H1 (cell line): ENCODE data around the gene ERI2. TPM values are rescaled to one million over a fixed set of nuclear protein-coding genes. Genes with fewer than 3 reads are reported as not detected.

Source experiments
- CTCF ChIA-PET: fragments of 300-600 bp; sonication (Branson Sonifier 250); formaldehyde crosslinking; loops from one replicate; lab custom pipeline; 2021; ENCODE audit not compliant: partially characterized antibody; lab: Charles Lee
- POLR2A ChIA-PET: fragments of 300-600 bp; sonication (Branson Sonifier 250); formaldehyde crosslinking; loops from one replicate; lab custom pipeline; 2021; ENCODE audit warnings: inconsistent platforms; ENCODE audit not compliant: partially characterized antibody; lab: Charles Lee
- DNase-seq, 2 experiments: peaks; one replicate each; pipeline versions ENCODE4 v3.0.0 to v3.0.0-alpha.2; 2010 to 2022; ENCODE audit warnings: low spot score in 2 of 2, low read depth in 1 of 2, mixed read lengths in 1 of 2
- FAIRE-seq: peaks from 2 replicates; lab custom pipeline; 2011; peaks lifted over from hg19 to GRCh38; lab: Jason Lieb, UNC
- H2AFZ ChIP-seq: 2 replicates; pipeline ENCODE4 v1.8.1; 2012; ENCODE audit warnings: low read length, inconsistent platforms
- H2AK5ac ChIP-seq: 2 replicates; pipeline ENCODE4 v1.6.1; 2013; ENCODE audit warnings: low read depth, low read length
- H2BK120ac ChIP-seq: replicated peaks from 2 replicates; pipeline ENCODE3; 2013; ENCODE audit warnings: low read depth, low read length, inconsistent platforms
- H2BK12ac ChIP-seq: 2 replicates; pipeline ENCODE4 v1.6.1; 2013; ENCODE audit warnings: low read depth, low read length
- H2BK15ac ChIP-seq: 2 replicates; pipeline ENCODE4 v1.6.1; 2013; ENCODE audit warnings: low read length
- H2BK20ac ChIP-seq: 2 replicates; pipeline ENCODE4 v1.6.1; 2013; ENCODE audit warnings: low read length
- H2BK5ac ChIP-seq: 2 replicates; pipeline ENCODE4 v1.6.1; 2013; ENCODE audit warnings: low read depth, low read length
- H3K14ac ChIP-seq: 2 replicates; pipeline ENCODE4 v1.6.1; 2013; ENCODE audit warnings: inconsistent platforms; ENCODE audit not compliant: insufficient read length
- H3K18ac ChIP-seq: 2 replicates; pipeline ENCODE4 v1.6.1; 2013; ENCODE audit warnings: low read length; ENCODE audit errors: extremely low read depth
- H3K23ac ChIP-seq: 2 replicates; pipeline ENCODE4 v1.6.1; 2013; ENCODE audit warnings: inconsistent platforms; ENCODE audit not compliant: insufficient read length
- H3K23me2 ChIP-seq: 2 replicates; pipeline ENCODE4 v1.6.1; 2013; ENCODE audit warnings: low read depth, low read length
- H3K27ac ChIP-seq: 2 replicates; pipeline ENCODE4 v1.6.1; 2011; ENCODE audit warnings: low read depth, low read length, inconsistent platforms
- H3K27me3 ChIP-seq, 4 experiments: replicated peaks in 1 of 4; 1 replicate in 1 of 4; 2 replicates in 3 of 4; pipeline versions ENCODE4 v1.6.1 to v1.8.1; 2011 to 2013; ENCODE audit warnings: low read length in 3 of 4, mild to moderate bottlenecking in 3 of 4, inconsistent platforms in 2 of 4, mixed read lengths in 2 of 4, moderate library complexity in 1 of 4; ENCODE audit not compliant: control insufficient read depth in 3 of 4, insufficient read depth in 3 of 4; ENCODE audit errors: extremely low read depth in 1 of 4
- H3K36me3 ChIP-seq, 4 experiments: 2 replicates each; pipeline versions ENCODE4 v1.6.1 to v1.8.1; 2011 to 2013; ENCODE audit warnings: mild to moderate bottlenecking in 4 of 4, low read length in 3 of 4, moderate library complexity in 2 of 4, control low read depth in 1 of 4, inconsistent platforms in 1 of 4; ENCODE audit not compliant: insufficient read depth in 4 of 4, control insufficient read depth in 2 of 4
- H3K4ac ChIP-seq: replicated peaks from 2 replicates; pipeline ENCODE3; 2013; ENCODE audit warnings: low read length, low read depth, mixed read lengths, inconsistent platforms; ENCODE audit not compliant: insufficient read length
- H3K4me1 ChIP-seq, 4 experiments: replicated peaks in 1 of 4; 1 replicate in 1 of 4; 2 replicates in 3 of 4; pipeline versions ENCODE4 v1.6.1 to v1.8.1; 2011 to 2013; ENCODE audit warnings: low read length in 3 of 4, inconsistent platforms in 2 of 4, mixed read lengths in 1 of 4; ENCODE audit not compliant: insufficient read depth in 4 of 4, control insufficient read depth in 3 of 4
- H3K4me2 ChIP-seq, 2 experiments: 2 replicates each; pipeline versions ENCODE4 v1.6.1 to v1.8.1; 2011 to 2013; ENCODE audit warnings: low read depth in 2 of 2, low read length in 2 of 2, control low read depth in 1 of 2, inconsistent platforms in 1 of 2, mild to moderate bottlenecking in 1 of 2; ENCODE audit not compliant: insufficient read depth in 1 of 2
- H3K4me3 ChIP-seq, 4 experiments: fragments of 200-600, 300-600 bp in 1 of 4; sonication (generic), shearing (Covaris generic), sonication (Bioruptor Twin) in 1 of 4; 2 replicates each; pipeline versions ENCODE4 v1.5.1 to v1.8.1; 2011 to 2016; ENCODE audit warnings: low read length in 4 of 4, low read depth in 3 of 4, control low read depth in 2 of 4, inconsistent platforms in 2 of 4, mild to moderate bottlenecking in 2 of 4, mixed read lengths in 1 of 4, moderate library complexity in 1 of 4; ENCODE audit not compliant: insufficient read depth in 2 of 4; ENCODE audit errors: extremely low read depth in 1 of 4
- H3K56ac ChIP-seq: replicated peaks from 2 replicates; pipeline ENCODE3; 2013; ENCODE audit warnings: low read depth, mild to moderate bottlenecking, mixed read lengths, low read length, inconsistent platforms; ENCODE audit not compliant: insufficient read length
- H3K79me1 ChIP-seq: 2 replicates; pipeline ENCODE4 v1.6.1; 2013; ENCODE audit warnings: low read depth, low read length, control low read depth
- H3K79me2 ChIP-seq, 2 experiments: 2 replicates each; pipeline versions ENCODE4 v1.6.1 to v1.8.1; 2012 to 2013; ENCODE audit warnings: low read length in 2 of 2, mild to moderate bottlenecking in 2 of 2, inconsistent platforms in 1 of 2; ENCODE audit not compliant: insufficient read depth in 2 of 2, control insufficient read depth in 1 of 2
- H3K9ac ChIP-seq, 4 experiments: replicated peaks in 1 of 4; 1 replicate in 1 of 4; 2 replicates in 3 of 4; pipeline versions ENCODE4 v1.6.1 to v1.8.1; 2011 to 2013; ENCODE audit warnings: low read depth in 3 of 4, low read length in 3 of 4, control low read depth in 2 of 4, mild to moderate bottlenecking in 2 of 4, moderate library complexity in 2 of 4, inconsistent platforms in 1 of 4; ENCODE audit errors: extremely low read depth in 1 of 4
- H3K9me3 ChIP-seq, 2 experiments: 2 replicates each; pipeline versions ENCODE4 v1.6.1 to v1.8.1; 2012 to 2013; ENCODE audit warnings: mild to moderate bottlenecking in 2 of 2, moderate library complexity in 2 of 2, control low read depth in 1 of 2, inconsistent platforms in 1 of 2, low read depth in 1 of 2, low read length in 1 of 2, mixed read lengths in 1 of 2; ENCODE audit not compliant: insufficient read depth in 2 of 2
- H4K20me1 ChIP-seq, 2 experiments: replicated peaks in 1 of 2; 2 replicates each; pipeline versions ENCODE3 to v1.8.1; 2011 to 2013; ENCODE audit warnings: inconsistent platforms in 2 of 2, low read length in 2 of 2, mild to moderate bottlenecking in 1 of 2; ENCODE audit not compliant: insufficient read depth in 2 of 2, control insufficient read depth in 1 of 2
- H4K5ac ChIP-seq: 2 replicates; pipeline ENCODE4 v1.6.1; 2013; ENCODE audit warnings: low read length, low read depth, mixed read lengths, inconsistent platforms; ENCODE audit not compliant: insufficient read length
- H4K8ac ChIP-seq: 2 replicates; pipeline ENCODE4 v1.8.0; 2013; ENCODE audit warnings: mild to moderate bottlenecking, moderate library complexity, low read length, inconsistent platforms; ENCODE audit not compliant: insufficient read depth; ENCODE audit errors: extremely low read depth
- H4K91ac ChIP-seq: replicated peaks from 2 replicates; pipeline ENCODE3; 2013; ENCODE audit warnings: low read length, mixed read lengths, inconsistent platforms; ENCODE audit not compliant: insufficient read length
- ASH2L ChIP-seq: fragments of 200-600, 300-600 bp; sonication (generic); IDR thresholded peaks from one replicate; pipeline ENCODE4 v1.7.1; 2017; ENCODE audit warnings: low read length
- ATF2 ChIP-seq: IDR thresholded peaks from 2 replicates; pipeline ENCODE4 v1.6.1; 2012; ENCODE audit warnings: low read length, inconsistent platforms
- FOSL1 ChIP-seq: IDR thresholded peaks from 2 replicates; pipeline ENCODE4 v1.6.1; 2011; ENCODE audit warnings: mild to moderate bottlenecking, low read depth, low read length, moderate library complexity; ENCODE audit not compliant: insufficient read depth
- GTF2F1 ChIP-seq: IDR thresholded peaks from 2 replicates; pipeline ENCODE4 v1.6.1; 2012; ENCODE audit warnings: low read depth, low read length, improper control_type of control experiment, borderline replicate concordance
- RBBP5 ChIP-seq: IDR thresholded peaks from 2 replicates; pipeline ENCODE4 v1.7.1; 2012; ENCODE audit warnings: low read depth, mild to moderate bottlenecking, inconsistent platforms, low read length, moderate library complexity, borderline replicate concordance
- SIX5 ChIP-seq: IDR thresholded peaks from 2 replicates; pipeline ENCODE4 v1.6.1; 2011; ENCODE audit warnings: mild to moderate bottlenecking, low read depth, low read length
- SP2 ChIP-seq: IDR thresholded peaks from 2 replicates; pipeline ENCODE4 v1.6.1; 2012; ENCODE audit warnings: mild to moderate bottlenecking, low read length, inconsistent platforms
- SRF ChIP-seq: IDR thresholded peaks from 2 replicates; pipeline ENCODE4 v1.6.1; 2011; ENCODE audit warnings: mild to moderate bottlenecking, low read depth, low read length, moderate library complexity
- ZNF274 ChIP-seq: IDR thresholded peaks from 2 replicates; pipeline ENCODE4 v1.7.0; 2012; ENCODE audit warnings: low read length, borderline replicate concordance; ENCODE audit errors: extremely low read depth
- WGBS, 2 experiments: shearing (Covaris generic) in 1 of 2; methylation state at CpG; one replicate each; pipeline versions ENCODE4 v1.1.6 to v1.1.7; 2013 to 2015; ENCODE audit warnings: low lambda C conversion rate in 2 of 2, mixed read lengths in 2 of 2, inconsistent platforms in 1 of 2, low coverage in 1 of 2, missing lambda C conversion rate in 1 of 2; ENCODE audit not compliant: insufficient replicate concordance in 2 of 2, insufficient coverage in 1 of 2, insufficient read length in 1 of 2; ENCODE audit errors: extremely low coverage in 1 of 2, missing lambda C conversion rate in 1 of 2; 5-methylcytosine and 5-hydroxymethylcytosine counted together
- polyA plus RNA-seq, 7 experiments: library from polyadenylated mRNA; depleted of rRNA in 3 of 7; stranded (reverse) in 5 of 7; unstranded in 2 of 7; fragments of >200 nt in 5 of 7; fragments of 200-250 nt in 2 of 7; gene quantifications; 1 replicate in 5 of 7; 2 replicates in 1 of 7; 4 replicates in 1 of 7; pipeline versions ENCODE4 v1.2.1 to v1.2.3, GENCODE V29; 2011 to 2013; ENCODE audit warnings: missing spikeins in 2 of 7, mixed read lengths in 2 of 7
- total RNA-seq: library from RNA; stranded (reverse); fragmentation: NEBNext Ultra II Directional; extraction: Animal tissue kit (Norgen Biotek cat#: 25700); gene quantifications from 2 replicates; pipeline ENCODE4 v1.2.1, GENCODE V29; 2021

Gene ERI2
- total and polyA plus RNA-seq, 2 of the 8 experiments (the other 6 are each of a cell fraction or from before 2014, with no cell fraction given) = 11.0 to 12.6 TPM

GRCh38 chr16:20846030-20846429, 39.8 kb upstream of the ERI2 start:
- no peak overlapping the region for H3K9ac ChIP-seq
- H4K5ac ChIP-seq = no peak overlapping the region
- 98% methylated on average over 6 of the region's 6 CpGs; no CpG with 5 or more reads in 1 of the 2 experiments for WGBS, 2 experiments
- ChIA-PET CTCF (interaction anchor here (0.9 to 9.6 kb wide), 6 partner anchors 16 to 258 kb away, joined by 3 to 125 read pairs (median 4); no protein-coding TSS in a partner anchor), POLR2A (no interaction called here)
- no peak overlapping the region for H2BK12ac ChIP-seq
- H3K4ac ChIP-seq = no peak overlapping the region
- no peak overlapping the region for H3K4me3 ChIP-seq
- H4K8ac ChIP-seq = no peak overlapping the region
- H3K18ac ChIP-seq = no peak overlapping the region
- no peaks in the 10 kb centered on the region for H3K23me2 ChIP-seq
- H2BK5ac ChIP-seq = no peak overlapping the region
- no peak overlapping the region for H3K23ac ChIP-seq
- no peak overlapping the region for H2BK120ac ChIP-seq
- H2AK5ac ChIP-seq = no peak overlapping the region
- no peak overlapping the region for H2BK20ac ChIP-seq
- no peaks in the 10 kb centered on the region for H3K27me3 ChIP-seq
- FAIRE-seq = no peak
- H3K27ac ChIP-seq = no peak overlapping the region
- DNase-seq = no peak
- no peaks in the 10 kb centered on the region for H3K79me1 ChIP-seq
- TF ChIP-seq SP2 = no peak
- TF ChIP-seq RBBP5 = no peak
- TF ChIP-seq ASH2L = no peak
- no peak for TF ChIP-seq ZNF274
- TF ChIP-seq SIX5 = no peak
- no peak for TF ChIP-seq SRF
- no peak for TF ChIP-seq GTF2F1
- no peak for TF ChIP-seq FOSL1
- no peak for TF ChIP-seq ATF2
- H3K36me3 ChIP-seq = peaks cover under 1 to 10% (median 2%) of the 10 kb centered on the region in 4 experiments; a peak in 3 of 8 replicates
- no peak overlapping the region for H2BK15ac ChIP-seq
- H3K9me3 ChIP-seq = no peaks in the 10 kb centered on the region
- no peak overlapping the region for H3K14ac ChIP-seq
- H3K4me1 ChIP-seq = no peaks in the 10 kb centered on the region
- H4K20me1 ChIP-seq = peaks cover 2% of the 10 kb centered on the region in 2 experiments
- no peaks in the 10 kb centered on the region for H3K79me2 ChIP-seq
- H4K91ac ChIP-seq = no peak overlapping the region
- H3K4me2 ChIP-seq = no peak overlapping the region
- H3K56ac ChIP-seq = no peak overlapping the region
- no peak overlapping the region for H2AFZ ChIP-seq
